Embryonic facial prominence (tissue), 1 donor: ENCODE measurements around the gene MAP1B.

Experiments
- DNase-seq: peaks from one replicate; pipeline ENCODE4 v3.0.0-alpha.2; 2016; ENCODE audit errors: extremely low spot score

MAP1B gene

GRCh38 chr5:72224946-72225463 lies 117.7 kb downstream of the MAP1B start:
- no peak for DNase-seq

DNA sequence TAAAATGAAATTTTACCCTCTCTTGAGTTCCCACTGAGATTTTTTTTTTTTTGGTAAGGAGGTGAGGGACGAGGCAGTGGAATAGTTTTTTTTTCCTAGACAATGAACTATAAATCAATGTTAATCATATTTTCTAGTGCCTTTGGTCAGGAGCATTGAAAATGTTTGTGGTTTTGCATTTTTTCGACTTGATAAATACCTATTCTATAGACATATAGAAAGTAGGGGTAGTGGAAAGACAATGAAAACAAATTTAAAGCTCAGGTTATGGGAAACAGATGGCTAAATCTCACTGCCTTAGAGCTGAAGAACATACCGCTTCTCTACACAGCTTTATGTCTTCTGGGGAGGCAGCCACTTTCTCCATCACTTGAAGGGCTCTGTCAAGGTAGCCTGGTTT lies 118.5 kb downstream of the MAP1B start:
- DNase-seq, result no peak

DNA sequence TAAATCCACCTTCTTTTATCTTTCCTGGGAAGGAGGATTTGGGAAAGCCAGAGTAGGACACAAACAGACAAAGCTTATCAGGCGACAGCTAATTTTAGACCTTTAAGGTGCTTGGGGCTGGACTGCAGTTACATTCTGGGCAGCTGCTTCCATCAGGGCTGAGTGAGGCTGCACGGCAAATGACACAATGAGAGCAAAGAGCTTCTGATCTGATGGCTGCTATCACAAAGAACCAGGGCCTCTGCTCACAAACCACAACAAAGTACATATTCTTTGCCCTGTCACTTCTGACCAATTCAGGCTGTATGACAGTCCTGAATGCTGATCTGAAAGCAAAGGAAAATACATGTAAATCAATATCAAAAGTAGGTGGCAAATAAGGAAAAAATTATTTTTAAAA lies 119.7 kb downstream of the MAP1B start:
- no peak for DNase-seq

- DNase-seq, result no peak
Observed at GRCh38 chr5:72228960-72229359, 121.7 kb downstream of the MAP1B start.

GRCh38 chr5:72231991-72232703 lies 124.9 kb downstream of the MAP1B start:
- DNase-seq, result no peak

DNA sequence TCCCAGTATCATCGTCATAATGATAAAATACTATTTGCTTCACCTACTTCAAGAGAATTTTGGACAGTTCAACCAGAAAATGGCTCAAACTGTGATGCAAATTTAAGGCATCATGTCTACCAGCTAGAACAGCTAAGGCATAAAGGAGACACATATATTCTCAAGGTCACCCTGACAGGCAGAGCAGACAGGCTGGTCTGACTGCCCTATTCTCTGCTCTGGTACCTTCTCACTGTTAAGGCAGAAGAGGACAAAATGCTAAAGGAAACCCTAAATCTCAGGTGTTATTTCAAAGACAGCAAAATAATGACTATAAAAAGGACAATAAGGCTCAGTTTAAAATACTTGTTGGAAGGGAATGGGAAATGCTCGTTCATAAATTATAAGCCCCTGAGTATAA lies 125.6 kb downstream of the MAP1B start:
- DNase-seq, result no peak

GRCh38 chr5:72233835-72234234 lies 126.6 kb downstream of the MAP1B start:
- no peak for DNase-seq

DNA sequence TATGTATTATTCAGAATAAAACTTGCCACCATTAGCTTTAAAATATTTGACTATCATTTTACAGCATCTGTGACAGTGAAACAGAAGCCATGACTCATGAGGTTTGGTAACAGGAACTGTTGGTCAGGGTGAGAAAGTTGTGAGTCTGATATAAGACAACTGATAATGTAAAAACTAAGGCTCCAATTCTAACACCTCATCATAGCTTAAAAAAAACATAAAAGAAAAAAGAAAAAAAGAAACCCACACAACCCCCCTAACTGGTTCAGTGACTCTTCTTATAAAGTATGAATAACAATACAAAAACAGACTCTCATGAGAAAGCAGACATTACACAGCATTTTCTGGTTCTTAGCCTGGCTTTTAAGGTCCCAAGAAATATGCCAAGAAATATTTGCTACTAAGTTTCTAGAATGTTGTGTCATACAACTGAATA lies 127.0 kb downstream of the MAP1B start:
- DNase-seq, result no peak

DNA sequence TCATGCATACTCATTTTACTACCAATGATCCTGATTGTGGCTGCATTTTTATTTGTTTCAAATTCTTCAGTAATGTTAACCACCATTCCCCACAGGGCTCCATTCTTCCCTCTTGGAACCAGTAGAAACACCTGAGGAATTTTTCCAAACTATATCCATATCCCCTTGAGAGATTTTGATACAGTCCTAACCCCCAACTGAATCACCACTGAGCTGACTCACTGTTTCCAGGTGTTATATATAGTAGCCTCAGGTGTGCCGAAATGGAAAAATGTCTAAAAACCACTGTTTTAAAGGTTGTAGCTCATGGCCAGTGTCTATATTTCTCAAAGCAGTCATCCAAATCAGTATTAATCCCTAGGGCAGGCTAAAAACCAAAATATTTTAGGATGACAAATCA lies 127.6 kb downstream of the MAP1B start:
- DNase-seq, result no peak

DNA sequence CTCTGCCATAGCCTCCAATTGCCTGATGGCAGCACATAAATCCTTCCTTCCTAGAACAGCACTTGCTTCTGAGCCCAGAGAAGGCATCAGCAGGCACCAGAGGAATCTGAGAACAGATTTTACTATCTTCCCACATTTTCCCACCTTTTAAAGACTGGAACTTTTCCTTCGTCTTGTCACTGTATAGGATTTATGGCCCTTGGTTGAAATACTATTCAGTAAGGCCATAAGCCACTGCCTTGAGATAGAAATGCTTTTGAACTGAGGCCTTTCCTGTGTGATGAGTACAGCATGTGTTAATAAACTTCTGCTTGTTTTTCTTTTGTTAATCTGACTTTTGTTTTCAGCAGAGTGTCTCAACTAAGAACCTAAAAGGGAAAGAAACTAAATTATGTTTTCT lies 128.4 kb downstream of the MAP1B start:
- DNase-seq, result no peak

DNA sequence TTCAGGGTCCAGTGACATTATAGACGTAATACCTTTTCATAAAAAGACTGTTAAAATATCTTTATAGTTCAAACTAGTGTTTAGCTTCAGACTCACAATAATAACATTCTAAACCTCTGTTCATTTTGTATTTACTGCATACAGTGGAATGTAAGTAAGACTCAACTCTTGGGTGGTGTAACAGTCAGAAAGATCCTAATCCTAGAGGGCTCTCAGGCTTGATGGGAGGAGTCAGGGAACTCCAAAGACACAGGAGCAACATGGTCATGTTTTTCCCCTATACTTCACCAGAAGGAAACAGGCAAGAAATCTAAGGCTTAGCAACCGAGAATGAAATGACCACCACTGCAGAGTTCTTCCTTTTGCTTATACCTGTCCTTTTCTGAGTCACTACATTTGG lies 130.1 kb downstream of the MAP1B start:
- no peak for DNase-seq

GRCh38 chr5:72237879-72238278 lies 130.6 kb downstream of the MAP1B start:
- no peak for DNase-seq

DNA sequence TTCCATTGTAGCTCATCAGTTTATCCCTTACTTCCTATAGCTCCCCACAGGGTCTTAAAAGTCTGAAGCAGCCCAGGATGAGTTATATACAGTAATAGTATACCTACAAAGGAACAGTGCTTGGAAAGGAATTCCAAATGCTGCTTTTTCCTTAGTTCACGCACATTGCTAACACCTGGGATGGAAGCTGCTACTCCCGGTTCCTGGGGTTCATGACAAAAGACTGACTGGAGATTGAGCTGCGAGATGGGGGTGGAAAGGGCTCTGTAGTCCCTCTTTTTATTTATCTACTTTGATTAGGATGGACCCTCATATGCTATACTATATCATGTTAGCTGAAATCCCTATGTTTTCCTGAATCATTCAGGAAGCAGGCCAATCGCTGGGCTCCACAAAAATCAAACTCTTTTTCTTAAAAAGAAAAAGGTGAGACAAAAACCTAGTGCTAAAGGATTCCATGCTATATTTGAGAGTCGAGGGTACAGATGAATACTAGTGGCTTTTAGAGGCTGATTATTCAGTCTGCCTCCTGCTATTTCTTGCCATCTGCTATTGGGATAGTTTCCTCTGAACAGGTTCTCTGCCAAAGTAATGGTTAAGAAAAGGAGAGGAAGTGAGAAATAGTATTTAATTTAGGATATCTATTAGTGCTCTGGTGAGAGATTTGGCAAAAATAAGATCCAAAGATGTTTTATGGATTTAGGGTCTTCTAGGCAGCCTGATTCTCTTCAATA lies 131.6 kb downstream of the MAP1B start:
- DNase-seq, result no peak

- no peak for DNase-seq
Observed at GRCh38 chr5:72241346-72242003, 134.2 kb downstream of the MAP1B start.

DNA sequence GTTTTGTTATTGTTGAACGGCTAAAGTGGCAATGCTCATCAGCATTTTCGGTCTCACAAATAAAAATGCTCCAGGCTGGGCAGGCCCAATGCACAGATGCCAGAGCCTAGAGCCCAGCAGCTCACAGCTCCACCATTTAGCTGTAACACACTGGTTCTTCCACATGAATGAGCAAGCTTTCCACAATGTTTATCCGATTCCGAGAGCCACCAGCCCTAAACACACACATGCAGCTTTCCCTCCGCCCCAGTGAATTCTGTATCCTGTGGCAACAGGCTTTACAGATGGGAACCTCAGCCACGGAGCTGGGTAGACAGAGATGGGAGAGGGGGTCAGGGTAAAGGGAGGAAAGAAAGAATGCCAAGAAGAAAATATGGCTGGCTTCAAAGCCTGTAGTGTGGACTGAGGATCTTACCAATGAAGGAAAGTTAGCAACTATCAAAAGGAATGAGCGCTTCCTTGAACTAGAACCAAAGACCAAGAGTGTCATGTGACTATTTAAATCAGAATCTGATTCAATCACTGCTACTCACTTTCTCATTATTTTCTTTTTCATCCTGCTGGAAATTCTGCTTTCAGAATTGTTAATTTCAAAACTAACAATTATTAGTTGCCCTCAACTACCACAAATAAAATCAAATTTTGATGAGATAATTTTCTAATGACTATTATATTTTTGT lies 135.7 kb downstream of the MAP1B start:
- no peak for DNase-seq

- no peak for DNase-seq
Observed at GRCh38 chr5:72243706-72244105, 136.4 kb downstream of the MAP1B start.

- DNase-seq, result no peak
Observed at GRCh38 chr5:72244862-72245371, 137.6 kb downstream of the MAP1B start.

DNA sequence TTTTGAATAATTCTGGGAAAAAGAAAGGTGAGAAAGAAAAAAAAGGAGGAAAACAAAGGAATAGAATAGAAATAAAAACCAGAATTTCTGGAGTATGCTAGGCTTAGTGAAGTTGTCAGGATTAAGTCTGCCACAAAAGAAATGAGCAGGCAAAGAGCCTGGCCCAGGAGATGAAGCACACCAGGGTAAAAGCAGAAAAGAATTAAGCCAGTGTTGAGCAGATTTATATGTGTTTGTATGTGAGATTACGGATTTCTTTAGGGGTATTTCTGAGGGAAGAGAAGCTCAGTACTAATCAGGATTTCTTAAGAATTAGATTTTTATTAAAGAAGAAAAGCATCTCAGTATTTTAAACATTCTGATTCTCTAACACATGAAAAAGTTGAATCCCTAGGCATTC lies 138.3 kb downstream of the MAP1B start:
- DNase-seq, result no peak

DNA sequence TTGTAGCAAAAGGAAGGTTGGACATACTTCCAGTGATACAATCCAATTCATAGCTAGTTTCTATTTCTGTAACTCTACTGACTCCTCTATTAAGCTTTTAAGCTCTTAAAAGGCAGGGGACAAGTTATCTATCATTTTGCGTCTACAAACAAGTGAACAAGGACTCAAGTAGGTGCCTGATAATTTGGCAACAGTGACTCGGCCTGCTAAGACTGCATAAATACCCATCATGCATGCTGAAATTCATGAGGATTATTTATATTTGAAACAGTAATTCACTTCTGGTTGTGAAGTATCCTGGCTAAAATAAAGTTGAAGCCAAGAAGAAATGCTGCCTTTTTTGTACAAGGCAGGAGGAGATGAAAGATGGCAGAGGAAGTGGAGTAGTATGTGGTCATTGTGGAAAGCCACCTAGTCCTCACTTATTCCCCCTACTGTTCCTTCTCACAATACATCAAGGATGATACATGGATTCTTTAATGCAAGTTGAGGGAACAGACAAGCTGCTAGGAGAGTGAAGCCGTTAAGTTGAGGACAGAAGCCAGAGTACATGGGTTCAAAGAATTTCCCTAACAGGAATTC lies 138.8 kb downstream of the MAP1B start:
- no peak for DNase-seq

GRCh38 chr5:72246954-72247442 lies 139.7 kb downstream of the MAP1B start:
- DNase-seq, result no peak

GRCh38 chr5:72248410-72248981 lies 141.2 kb downstream of the MAP1B start:
- DNase-seq, result no peak
